PC-9 (cell line): Measurements from ENCODE around the gene WFDC1. TPM values are rescaled to one million over a fixed set of nuclear protein-coding genes. Genes with fewer than 3 reads are reported as not detected.

Source experiments
- BruUV-seq: library from RNA; stranded (reverse); fragments of 400-500 nt; replicated peaks from 2 replicates; lab custom pipeline; 2021; lab: Mats Ljungman, UMichigan
- CTCF ChIA-PET: fragments of 300-600 bp; sonication (Branson Sonifier 250); formaldehyde crosslinking; loops from one replicate; lab custom pipeline; 2022; ENCODE audit warnings: antibody characterized with exemption; lab: Charles Lee
- POLR2A ChIA-PET: fragments of 300-600 bp; sonication (Branson Sonifier 250); formaldehyde crosslinking; loops from one replicate; lab custom pipeline; 2022; ENCODE audit warnings: antibody characterized with exemption; ENCODE audit not compliant: unreplicated experiment; lab: Charles Lee
- DNase-seq, 2 experiments: peaks; one replicate each; pipeline versions ENCODE4 v3.0.0 to v3.0.0-alpha.2; 2015 to 2022; ENCODE audit warnings: mixed read lengths in 1 of 2
- H2AFZ ChIP-seq: fragments of 200-600 bp; sonication (generic); 2 replicates; pipeline ENCODE4 v1.8.1; 2017; ENCODE audit warnings: antibody characterized with exemption
- H3F3A ChIP-seq: fragments of 200-600 bp; sonication (generic); 2 replicates; pipeline ENCODE4 v1.8.1; 2017; ENCODE audit warnings: antibody characterized with exemption, mild to moderate bottlenecking, low read depth; ENCODE audit not compliant: insufficient read depth
- H3K27ac ChIP-seq: fragments of 200-600 bp; sonication (generic); 2 replicates; pipeline ENCODE4 v1.6.1; 2016; ENCODE audit warnings: mixed run types
- H3K27me3 ChIP-seq: fragments of 200-600 bp; sonication (generic); 2 replicates; pipeline ENCODE4 v1.6.1; 2016; ENCODE audit warnings: low read depth, mixed run types; ENCODE audit not compliant: insufficient read depth
- H3K36me3 ChIP-seq: fragments of 200-600 bp; sonication (generic); 2 replicates; pipeline ENCODE4 v1.6.1; 2016; ENCODE audit warnings: low read depth, mixed run types
- H3K4me1 ChIP-seq: fragments of 200-600 bp; sonication (generic); replicated peaks from 2 replicates; pipeline ENCODE4 v1.6.1; 2016; ENCODE audit warnings: mixed run types; ENCODE audit not compliant: insufficient read depth
- H3K4me2 ChIP-seq: fragments of 200-600 bp; sonication (generic); 2 replicates; pipeline ENCODE4 v1.6.1; 2017; ENCODE audit warnings: mixed run types
- H3K4me3 ChIP-seq: fragments of 200-600 bp; sonication (generic); 2 replicates; pipeline ENCODE4 v1.6.1; 2016; ENCODE audit warnings: mixed run types
- H3K79me2 ChIP-seq: fragments of 200-600 bp; sonication (generic); 2 replicates; pipeline ENCODE4 v1.6.1; 2017; ENCODE audit warnings: low read depth, mixed run types
- H3K9me2 ChIP-seq: fragments of 200-600 bp; sonication (generic); 2 replicates; pipeline ENCODE4 v1.8.1; 2017; ENCODE audit warnings: mild to moderate bottlenecking; ENCODE audit not compliant: insufficient read depth
- H3K9me3 ChIP-seq: fragments of 200-600 bp; sonication (generic); 2 replicates; pipeline ENCODE4 v1.8.1; 2016; ENCODE audit warnings: low read depth; ENCODE audit not compliant: insufficient read depth
- H4K20me1 ChIP-seq: fragments of 200-600 bp; sonication (generic); 2 replicates; pipeline ENCODE4 v1.8.1; 2017; ENCODE audit not compliant: insufficient read depth
- CTCF ChIP-seq: fragments of 200-600 bp; sonication (generic); conservative IDR thresholded peaks from 2 replicates; pipeline ENCODE4 v1.6.1; 2017; ENCODE audit warnings: mixed run types, antibody characterized with exemption, mild to moderate bottlenecking, moderate library complexity
- EZH2 ChIP-seq: fragments of 200-600 bp; sonication (generic); IDR thresholded peaks from 2 replicates; pipeline ENCODE4 v1.8.0; 2017; ENCODE audit warnings: antibody characterized with exemption, low read depth
- intact Hi-C: fragments of 100-400 bp; cut with micrococcal nuclease; formaldehyde crosslinking; loops from one replicate; pipeline ENCODE4 v1.10.0; 2022; ENCODE audit not compliant: unreplicated experiment
- total RNA-seq: library from RNA; stranded (reverse); gene quantifications from 2 replicates; pipeline ENCODE4 v1.2.3, GENCODE V29; 2021

The WFDC1 gene
- total RNA-seq, 1 experiment from 2014 or later, result not detected

- no peaks in the 10 kb centered on the region for H3K4me1 ChIP-seq
- DNase-seq, result no peak
- no peaks in the 10 kb centered on the region for H3K79me2 ChIP-seq
- CTCF ChIA-PET, result no interaction called here
- peaks cover 9% of the 10 kb centered on the region; the same call in 1 of the 2 replicates for H3K27me3 ChIP-seq
- intact Hi-C loops, result no loop called here
- TF ChIP-seq EZH2 (no peak), CTCF (no peak)
- no peaks in the 10 kb centered on the region for H3K9me2 ChIP-seq
- POLR2A ChIA-PET, result no interaction called here
- H3K27ac ChIP-seq, result no peak overlapping the region
- H3K4me3 ChIP-seq, result no peak overlapping the region
- H4K20me1 ChIP-seq, result no peaks in the 10 kb centered on the region
- BruUV-seq, result no TSS peak
- H3K9me3 ChIP-seq, result no peaks in the 10 kb centered on the region
- no peaks in the 10 kb centered on the region for H3K36me3 ChIP-seq
- H3K4me2 ChIP-seq, result no peak overlapping the region
- no peak overlapping the region for H2AFZ ChIP-seq
- no peaks in the 10 kb centered on the region for H3F3A ChIP-seq
Observed at GRCh38 chr16:84283314-84284153, 11.1 kb upstream of the WFDC1 start.

GRCh38 chr16:84284154-84284722 is 10.4 kb upstream of the WFDC1 start:
- no peak overlapping the region for H3K27ac ChIP-seq

More at GRCh38 chr16:84284154-84284722, 10.4 kb upstream of the WFDC1 start:
- TF ChIP-seq EZH2, result no peak
- no peak for TF ChIP-seq CTCF
- intact Hi-C loops, result no loop called here
- no peaks in the 10 kb centered on the region for H3K79me2 ChIP-seq
- ChIA-PET POLR2A (no interaction called here), CTCF (no interaction called here)
- no peak overlapping the region for H3K4me3 ChIP-seq
- no peak for DNase-seq
- H3K4me2 ChIP-seq, result no peak overlapping the region
- no peaks in the 10 kb centered on the region for H3K9me2 ChIP-seq
- H3K9me3 ChIP-seq, result no peaks in the 10 kb centered on the region
- peaks cover 13% of the 10 kb centered on the region; the same call in 1 of the 2 replicates for H3K27me3 ChIP-seq
- H3F3A ChIP-seq, result no peaks in the 10 kb centered on the region
- no TSS peak for BruUV-seq
- no peaks in the 10 kb centered on the region for H3K4me1 ChIP-seq
- H2AFZ ChIP-seq, result no peak overlapping the region
- H3K36me3 ChIP-seq, result no peaks in the 10 kb centered on the region
- H4K20me1 ChIP-seq, result no peaks in the 10 kb centered on the region
